ENCODE measurements around the gene DMXL1. TPM values are rescaled to one million over a fixed set of nuclear protein-coding genes. Genes with fewer than 3 reads are reported as not detected.

The DMXL1 gene
- total RNA-seq, 1 donor: 57.6 TPM

GRCh38 chr5:119190470-119191095 lies 119.7 kb downstream of the DMXL1 start:
- H3K4me3 ChIP-seq (ENCODE audit: low read depth, low read length): no peak overlapping the region
- DNase-seq (ENCODE audit: low read depth): no peak
- TF ChIP-seq CTCF (IDR thresholded peaks at IDR 0.05; ENCODE audit: insufficient read depth, low read length): no peak

- no peak for DNase-seq (ENCODE audit: low read depth)
- no peak for TF ChIP-seq CTCF (IDR thresholded peaks at IDR 0.05; ENCODE audit: insufficient read depth, low read length)
- no peak overlapping the region for H3K4me3 ChIP-seq (ENCODE audit: low read depth, low read length)
Measured at GRCh38 chr5:119191944-119192343, 121.1 kb downstream of the DMXL1 start.

- no peak for TF ChIP-seq CTCF (IDR thresholded peaks at IDR 0.05; ENCODE audit: insufficient read depth, low read length)
- no peak for DNase-seq (ENCODE audit: low read depth)
- no peak overlapping the region for H3K4me3 ChIP-seq (ENCODE audit: low read depth, low read length)
Measured at GRCh38 chr5:119200795-119201194, 129.9 kb downstream of the DMXL1 start.

- H3K4me3 ChIP-seq (ENCODE audit: low read depth, low read length): no peak overlapping the region
- TF ChIP-seq CTCF (IDR thresholded peaks at IDR 0.05; ENCODE audit: insufficient read depth, low read length): no peak
- no peak for DNase-seq (ENCODE audit: low read depth)
Measured at GRCh38 chr5:119207105-119207504, 136.2 kb downstream of the DMXL1 start.

GRCh38 chr5:119212026-119212425 lies 141.1 kb downstream of the DMXL1 start:
- H3K4me3 ChIP-seq (ENCODE audit: low read depth, low read length): no peak overlapping the region
- no peak for DNase-seq (ENCODE audit: low read depth)
- no peak for TF ChIP-seq CTCF (IDR thresholded peaks at IDR 0.05; ENCODE audit: insufficient read depth, low read length)

- no peak for TF ChIP-seq CTCF (IDR thresholded peaks at IDR 0.05; ENCODE audit: insufficient read depth, low read length)
- no peak overlapping the region for H3K4me3 ChIP-seq (ENCODE audit: low read depth, low read length)
- DNase-seq (ENCODE audit: low read depth): no peak
Measured at GRCh38 chr5:119212676-119213075, 141.8 kb downstream of the DMXL1 start.

GRCh38 chr5:119217183-119217582 lies 146.3 kb downstream of the DMXL1 start:
- H3K4me3 ChIP-seq (ENCODE audit: low read depth, low read length): no peak overlapping the region
- TF ChIP-seq CTCF (IDR thresholded peaks at IDR 0.05; ENCODE audit: insufficient read depth, low read length): no peak
- no peak for DNase-seq (ENCODE audit: low read depth)
